GM19455 (cell line): ENCODE results near the gene PEX11G.
A peak's percentile ranks its signal among the peaks of the same experiment; 100 is the strongest.

Experiments
- ATAC-seq: cut with Tn5 transposase; IDR thresholded peaks from one replicate; pipeline ENCODE4 v1.9.1; 2021; ENCODE audit not compliant: unreplicated experiment

Gene PEX11G

GRCh38 chr19:7488736-7489353 lies at the start of gene PEX11G:
Gene PEX11G, minus strand, starts transcription at chr19:7489035. Its CDS starts 25 bp downstream, at chr19:7489010.
- no peak for ATAC-seq

- ATAC-seq = no peak
These were observed 47.3 kb upstream of the PEX11G start for GRCh38 chr19:7535998-7536695.

GRCh38 chr19:7535047-7535997 lies 46.5 kb upstream of the PEX11G start, which contains the start of gene PNPLA6:
Gene PNPLA6, plus strand, starts transcription at chr19:7535717. Its CDS starts 72 bp downstream, at chr19:7535789.
- ATAC-seq = peak; percentile 64

- no peak for ATAC-seq
These were observed 45.8 kb upstream of the PEX11G start for GRCh38 chr19:7534531-7535046.

GRCh38 chr19:7533925-7534480 lies 45.2 kb upstream of the PEX11G start:
- ATAC-seq = no peak

- no peak for ATAC-seq
These were observed 44.5 kb upstream of the PEX11G start for GRCh38 chr19:7533281-7533885.

- ATAC-seq = no peak
These were observed 41.0 kb upstream of the PEX11G start for GRCh38 chr19:7529610-7530490.

GRCh38 chr19:7529246-7529600 lies 40.4 kb upstream of the PEX11G start:
- no peak for ATAC-seq

GRCh38 chr19:7528522-7529245 lies 39.8 kb upstream of the PEX11G start:
- no peak for ATAC-seq

- no peak for ATAC-seq
These were observed 39.3 kb upstream of the PEX11G start for GRCh38 chr19:7528192-7528519.

- no peak for ATAC-seq
These were observed 38.8 kb upstream of the PEX11G start for GRCh38 chr19:7527516-7528191.

- ATAC-seq = no peak
These were observed 37.5 kb upstream of the PEX11G start for GRCh38 chr19:7526059-7526929.

- ATAC-seq = no peak
These were observed 36.3 kb upstream of the PEX11G start for GRCh38 chr19:7524992-7525739.

- no peak for ATAC-seq
These were observed 35.7 kb upstream of the PEX11G start for GRCh38 chr19:7524523-7524922.

- ATAC-seq = no peak
These were observed 34.3 kb upstream of the PEX11G start for GRCh38 chr19:7522923-7523667.
